IMR-90 (cell line): ENCODE measurements around the gene KY. TPM values are rescaled to one million over a fixed set of nuclear protein-coding genes. Genes with fewer than 3 reads are reported as not detected.

ENCODE experiments used
- ATAC-seq: fragments of 200-7000 bp; cut with Tn5 transposase; 2 replicates; pipeline ENCODE4 v1.9.1; 2020; ENCODE audit warnings: low read depth, mild to moderate bottlenecking, moderate library complexity
- BruUV-seq: library from RNA; stranded (reverse); fragments of 400-500 nt; replicated peaks from 2 replicates; lab custom pipeline; 2021; lab: Mats Ljungman, UMichigan
- CTCF ChIA-PET: fragments of 300-600 bp; formaldehyde crosslinking; extraction: SDS; loops from one replicate; lab custom pipeline; 2021; ENCODE audit warnings: antibody characterized with exemption; lab: Yijun Ruan, JAX
- POLR2A ChIA-PET: fragments of 300-600 bp; sonication (Branson Sonifier 250); formaldehyde crosslinking; loops from one replicate; lab custom pipeline; 2022; ENCODE audit warnings: antibody characterized with exemption; ENCODE audit not compliant: unreplicated experiment; lab: Charles Lee
- DNase-seq: peaks from one replicate; pipeline ENCODE4 v3.0.0; 2013
- H2AFZ ChIP-seq: replicated peaks from 2 replicates; pipeline ENCODE3; 2013; ENCODE audit warnings: low read length, mild to moderate bottlenecking; ENCODE audit not compliant: poor library complexity
- H2AK5ac ChIP-seq: 2 replicates; pipeline ENCODE4 v1.6.1; 2013; ENCODE audit warnings: low read depth, low read length, inconsistent platforms
- H2AK9ac ChIP-seq: replicated peaks from 2 replicates; pipeline ENCODE3; 2013; ENCODE audit warnings: mild to moderate bottlenecking, low read depth, low read length, moderate library complexity; ENCODE audit not compliant: poor library complexity
- H2BK120ac ChIP-seq: 2 replicates; pipeline ENCODE4 v1.6.1; 2013; ENCODE audit warnings: low read depth, low read length, inconsistent platforms
- H2BK15ac ChIP-seq: 3 replicates; pipeline ENCODE4 v1.6.1; 2013; ENCODE audit warnings: low read depth, low read length, inconsistent platforms
- H2BK20ac ChIP-seq: 2 replicates; pipeline ENCODE4 v1.6.1; 2013; ENCODE audit warnings: low read depth, mild to moderate bottlenecking, inconsistent platforms, low read length, moderate library complexity
- H2BK5ac ChIP-seq: 2 replicates; pipeline ENCODE4 v1.6.1; 2013; ENCODE audit warnings: mild to moderate bottlenecking, low read depth, low read length, inconsistent platforms; ENCODE audit not compliant: poor library complexity, severe bottlenecking
- H3K14ac ChIP-seq: replicated peaks from 2 replicates; pipeline ENCODE4 v1.6.1; 2013; ENCODE audit warnings: low read depth, low read length, inconsistent platforms
- H3K18ac ChIP-seq: 2 replicates; pipeline ENCODE4 v1.6.1; 2013; ENCODE audit warnings: low read depth, low read length, control low read depth
- H3K23ac ChIP-seq: 2 replicates; pipeline ENCODE4 v1.6.1; 2013; ENCODE audit warnings: low read depth, low read length, inconsistent platforms
- H3K27ac ChIP-seq: 2 replicates; pipeline ENCODE4 v1.5.1; 2013; ENCODE audit warnings: mild to moderate bottlenecking, control low read depth, low read length; ENCODE audit not compliant: insufficient read depth
- H3K27me3 ChIP-seq: 2 replicates; pipeline ENCODE4 v1.6.1; 2013; ENCODE audit warnings: low read length; ENCODE audit not compliant: control insufficient read depth, insufficient read depth
- H3K36me3 ChIP-seq: 2 replicates; pipeline ENCODE4 v1.6.1; 2013; ENCODE audit warnings: low read length, mixed read lengths; ENCODE audit not compliant: control insufficient read depth, insufficient read depth
- H3K4ac ChIP-seq: 2 replicates; pipeline ENCODE4 v1.6.1; 2013; ENCODE audit warnings: low read depth, low read length, inconsistent platforms
- H3K4me1 ChIP-seq: 2 replicates; pipeline ENCODE4 v1.6.1; 2013; ENCODE audit warnings: low read length, mixed read lengths; ENCODE audit not compliant: control insufficient read depth, insufficient read depth
- H3K4me2 ChIP-seq: 2 replicates; pipeline ENCODE4 v1.6.1; 2013; ENCODE audit warnings: low read depth, mild to moderate bottlenecking, control low read depth, low read length, moderate library complexity
- H3K4me3 ChIP-seq: 2 replicates; pipeline ENCODE4 v1.5.1; 2013; ENCODE audit warnings: low read depth, mild to moderate bottlenecking, control low read depth, low read length, moderate library complexity; ENCODE audit not compliant: insufficient read depth
- H3K56ac ChIP-seq: 2 replicates; pipeline ENCODE4 v1.6.1; 2013; ENCODE audit warnings: low read length, inconsistent platforms; ENCODE audit not compliant: insufficient read depth; ENCODE audit errors: extremely low read depth
- H3K79me1 ChIP-seq, 2 experiments: 2 replicates each; pipeline ENCODE4 v1.6.1; 2013; ENCODE audit warnings: low read length in 2 of 2, inconsistent platforms in 1 of 2, low read depth in 1 of 2
- H3K9ac ChIP-seq: 2 replicates; pipeline ENCODE4 v1.6.1; 2013; ENCODE audit warnings: low read depth, low read length, control low read depth
- H3K9me1 ChIP-seq: 2 replicates; pipeline ENCODE4 v1.6.1; 2013; ENCODE audit warnings: low read length, inconsistent platforms; ENCODE audit not compliant: insufficient read depth
- H3K9me3 ChIP-seq: 2 replicates; pipeline ENCODE4 v1.6.1; 2013; ENCODE audit warnings: low read length; ENCODE audit not compliant: control insufficient read depth, insufficient read depth
- H4K20me1 ChIP-seq: 2 replicates; pipeline ENCODE4 v1.6.1; 2013; ENCODE audit warnings: low read length, inconsistent platforms; ENCODE audit not compliant: insufficient read depth
- H4K5ac ChIP-seq: 2 replicates; pipeline ENCODE4 v1.6.1; 2013; ENCODE audit warnings: mild to moderate bottlenecking, low read depth, low read length, control low read depth
- H4K8ac ChIP-seq, 2 experiments: 2 replicates each; pipeline ENCODE4 v1.6.1; 2013; ENCODE audit warnings: low read depth in 2 of 2, low read length in 2 of 2, control low read depth in 1 of 2, inconsistent platforms in 1 of 2
- H4K91ac ChIP-seq: 2 replicates; pipeline ENCODE4 v1.6.1; 2013; ENCODE audit warnings: low read depth, low read length, inconsistent platforms; ENCODE audit not compliant: insufficient read depth
- BHLHE40 ChIP-seq: fragments of 150-350 bp; IDR thresholded peaks from 2 replicates; pipeline ENCODE4 v1.6.1; 2016; ENCODE audit warnings: mild to moderate bottlenecking, low read depth, low read length
- CEBPB ChIP-seq: IDR thresholded peaks from 2 replicates; pipeline ENCODE4 v1.6.1; 2012; ENCODE audit warnings: low read depth, low read length, improper control_type of control experiment
- CHD1 ChIP-seq: IDR thresholded peaks from 2 replicates; pipeline ENCODE4 v1.6.1; 2012; ENCODE audit warnings: low read depth, low read length, improper control_type of control experiment
- CTCF ChIP-seq: conservative IDR thresholded peaks from 2 replicates; pipeline ENCODE4 v1.5.1; 2012; ENCODE audit warnings: mild to moderate bottlenecking, low read depth, low read length, improper control_type of control experiment
- ELK1 ChIP-seq: fragments of 150-350 bp; IDR thresholded peaks from 2 replicates; pipeline ENCODE4 v1.6.1; 2016; ENCODE audit warnings: low read depth, mild to moderate bottlenecking, low read length, moderate library complexity, borderline replicate concordance
- FOS ChIP-seq: fragments of 150-350 bp; IDR thresholded peaks from 2 replicates; pipeline ENCODE4 v1.6.1; 2016; ENCODE audit warnings: low read depth, low read length
- MAFK ChIP-seq: IDR thresholded peaks from 2 replicates; pipeline ENCODE4 v1.6.1; 2012; ENCODE audit warnings: low read depth, low read length, improper control_type of control experiment
- MAZ ChIP-seq: IDR thresholded peaks from 2 replicates; pipeline ENCODE4 v1.6.1; 2012; ENCODE audit warnings: low read depth, mild to moderate bottlenecking, low read length, improper control_type of control experiment, moderate library complexity, borderline replicate concordance
- MXI1 ChIP-seq: IDR thresholded peaks from 2 replicates; pipeline ENCODE4 v1.6.1; 2012; ENCODE audit warnings: low read depth, mild to moderate bottlenecking, low read length, moderate library complexity, borderline replicate concordance
- NFE2L2 ChIP-seq: fragments of 150-350 bp; IDR thresholded peaks from 2 replicates; pipeline ENCODE4 v1.6.1; 2016; ENCODE audit warnings: low read depth, mild to moderate bottlenecking, low read length
- POLR2A ChIP-seq: IDR thresholded peaks from 2 replicates; pipeline ENCODE4 v1.6.1; 2012; ENCODE audit warnings: mild to moderate bottlenecking, low read depth, low read length
- RAD21 ChIP-seq: IDR thresholded peaks from 2 replicates; pipeline ENCODE4 v1.6.1; 2012; ENCODE audit warnings: low read length, improper control_type of control experiment
- RCOR1 ChIP-seq: IDR thresholded peaks from 2 replicates; pipeline ENCODE4 v1.6.1; 2012; ENCODE audit warnings: mild to moderate bottlenecking, low read length, improper control_type of control experiment; ENCODE audit not compliant: insufficient replicate concordance
- RFX5 ChIP-seq: IDR thresholded peaks from 2 replicates; pipeline ENCODE4 v1.8.0; 2012; ENCODE audit warnings: low read depth, mild to moderate bottlenecking, low read length, moderate library complexity
- SMC3 ChIP-seq: fragments of 150-350 bp; IDR thresholded peaks from 2 replicates; pipeline ENCODE4 v1.6.1; 2016; ENCODE audit warnings: low read depth, mild to moderate bottlenecking, antibody characterized with exemption, low read length, moderate library complexity
- USF2 ChIP-seq: fragments of 150-350 bp; IDR thresholded peaks from 2 replicates; pipeline ENCODE4 v1.6.1; 2017; ENCODE audit warnings: mild to moderate bottlenecking, antibody characterized with exemption, low read length, low read depth
- WGBS, 2 experiments: methylation state at CpG; one replicate each; pipeline versions ENCODE4 v1.1.5 to v1.1.7; 2013; ENCODE audit warnings: missing lambda C conversion rate in 2 of 2; ENCODE audit not compliant: insufficient read length in 1 of 2; ENCODE audit errors: extremely low coverage in 2 of 2; 5-methylcytosine and 5-hydroxymethylcytosine counted together
- dilution Hi-C: fragments of 300-500 bp; cut with HindIII; formaldehyde crosslinking; loops from one replicate; pipeline ENCODE4 v1.14.3; 2018; ENCODE audit warnings: low sequenced_read_pairs; ENCODE audit not compliant: unreplicated experiment
- in situ Hi-C: fragments of 300-500 bp; cut with MboI; formaldehyde crosslinking; loops from 3 replicates; pipeline ENCODE4 v1.14.3; 2019; ENCODE audit warnings: low sequenced_read_pairs, inconsistent platforms, mixed read lengths
- intact Hi-C: fragments of 100-400 bp; cut with micrococcal nuclease; formaldehyde crosslinking; loops from 2 replicates; pipeline ENCODE4 v1.10.0; 2022
- polyA plus RNA-seq, 3 experiments: library from polyadenylated mRNA; depleted of rRNA; stranded (reverse); fragments of >200 nt; gene quantifications; 2 replicates each; pipeline ENCODE4 v1.2.3, GENCODE V29; 2012; ENCODE audit warnings: low replicate concordance in 1 of 3
- total RNA-seq: library from RNA; depleted of rRNA; stranded (reverse); fragments of >200 nt; gene quantifications from 2 replicates; pipeline ENCODE4 v1.2.3, GENCODE V29; 2012

Gene KY
- total and polyA plus RNA-seq, 2 of the 4 experiments (the other 2 are of a cell fraction), result under 0.01 to 0.09 TPM

- BruUV-seq, result no TSS peak
- H2BK15ac ChIP-seq, result no peak overlapping the region
- H3K4me3 ChIP-seq, result no peak overlapping the region
- ATAC-seq (no peak), DNase-seq (no peak)
- no peaks in the 10 kb centered on the region for H3K36me3 ChIP-seq
- no peak overlapping the region for H2BK20ac ChIP-seq
- H3K18ac ChIP-seq, result no peak overlapping the region
- H3K79me1 ChIP-seq, result no peaks in the 10 kb centered on the region
- H2AFZ ChIP-seq, result no peak overlapping the region
- TF ChIP-seq NFE2L2, result no peak
- TF ChIP-seq BHLHE40, result no peak
- no peak for TF ChIP-seq MAFK
- no peak for TF ChIP-seq SMC3
- TF ChIP-seq RCOR1, result no peak
- TF ChIP-seq FOS, result no peak
- TF ChIP-seq CEBPB, result no peak
- TF ChIP-seq POLR2A, result no peak
- no peak for TF ChIP-seq CHD1
- no peak for TF ChIP-seq MXI1
- TF ChIP-seq USF2, result no peak
- TF ChIP-seq CTCF, result no peak
- no peak for TF ChIP-seq RFX5
- no peak for TF ChIP-seq MAZ
- no peak for TF ChIP-seq ELK1
- no peak for TF ChIP-seq RAD21
- intact Hi-C loops (no loop called here), in situ Hi-C loops (no loop called here), dilution Hi-C loops (no loop called here)
- H2BK120ac ChIP-seq, result no peak overlapping the region
- H3K9me1 ChIP-seq, result no peaks in the 10 kb centered on the region
- WGBS, 2 experiments, result 60% methylated on average over 4 of the region's 5 CpGs; no CpG with 5 or more reads in 1 of the 2 experiments
- POLR2A ChIA-PET, result no interaction called here
- no peak overlapping the region for H3K14ac ChIP-seq
- H2AK9ac ChIP-seq, result no peak overlapping the region
- CTCF ChIA-PET, result interaction anchor here (0.6 to 1.8 kb wide), 2 partner anchors 42 to 681 kb away, joined by 3 to 8 read pairs; no protein-coding TSS in a partner anchor
- no peak overlapping the region for H3K23ac ChIP-seq
- H3K27ac ChIP-seq, result no peak overlapping the region
- H3K4ac ChIP-seq, result no peak overlapping the region
- peaks cover 16% of the 10 kb centered on the region; the same call in 1 of the 2 replicates for H3K27me3 ChIP-seq
- no peak overlapping the region for H2AK5ac ChIP-seq
- H4K91ac ChIP-seq, result no peak overlapping the region
- no peak overlapping the region for H2BK5ac ChIP-seq
- H3K4me2 ChIP-seq, result no peak overlapping the region
- H3K4me1 ChIP-seq, result no peaks in the 10 kb centered on the region
- no peak overlapping the region for H4K8ac ChIP-seq
- no peak overlapping the region for H3K56ac ChIP-seq
- no peaks in the 10 kb centered on the region for H4K20me1 ChIP-seq
- H3K9ac ChIP-seq, result no peak overlapping the region
- H3K9me3 ChIP-seq, result no peaks in the 10 kb centered on the region
- H4K5ac ChIP-seq, result no peak overlapping the region
Observed at GRCh38 chr3:134642445-134643149, 8.2 kb downstream of the KY start.
